ENCODE data around the gene TOM1L2.

- TF ChIP-seq SP1 (IDR thresholded peaks at IDR 0.05), result no peak
- no peak for TF ChIP-seq FOXM1 (IDR thresholded peaks at IDR 0.05; ENCODE audit: borderline replicate concordance)
- no peak for TF ChIP-seq ZNF384 (IDR thresholded peaks at IDR 0.05)
- no peak for TF ChIP-seq SUZ12 (IDR thresholded peaks at IDR 0.05)
- no peak for TF ChIP-seq FOXK2 (IDR thresholded peaks at IDR 0.05)
- no peak for TF ChIP-seq ARNT (IDR thresholded peaks at IDR 0.05)
- TF ChIP-seq, protein P1, sequence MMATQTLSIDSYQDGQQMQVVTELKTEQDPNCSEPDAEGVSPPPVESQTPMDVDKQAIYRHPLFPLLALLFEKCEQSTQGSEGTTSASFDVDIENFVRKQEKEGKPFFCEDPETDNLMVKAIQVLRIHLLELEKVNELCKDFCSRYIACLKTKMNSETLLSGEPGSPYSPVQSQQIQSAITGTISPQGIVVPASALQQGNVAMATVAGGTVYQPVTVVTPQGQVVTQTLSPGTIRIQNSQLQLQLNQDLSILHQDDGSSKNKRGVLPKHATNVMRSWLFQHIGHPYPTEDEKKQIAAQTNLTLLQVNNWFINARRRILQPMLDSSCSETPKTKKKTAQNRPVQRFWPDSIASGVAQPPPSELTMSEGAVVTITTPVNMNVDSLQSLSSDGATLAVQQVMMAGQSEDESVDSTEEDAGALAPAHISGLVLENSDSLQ (IDR thresholded peaks at IDR 0.05), result no peak
- no peak for TF ChIP-seq ELF4 (IDR thresholded peaks at IDR 0.05)
- no peak for TF ChIP-seq BHLHE40 (IDR thresholded peaks at IDR 0.05; ENCODE audit: borderline replicate concordance)
- TF ChIP-seq LEF1 (IDR thresholded peaks at IDR 0.05; ENCODE audit: borderline replicate concordance), result no peak
- no peak for TF ChIP-seq L3MBTL2 (conservative IDR thresholded peaks at IDR 0.05)
- TF ChIP-seq FOXA1 (IDR thresholded peaks at IDR 0.05), result no peak
- no peak for TF ChIP-seq NFRKB (IDR thresholded peaks at IDR 0.05)
- TF ChIP-seq HDGF (IDR thresholded peaks at IDR 0.05; ENCODE audit: borderline replicate concordance), result no peak
These were observed 125.0 kb downstream of the TOM1L2 start for GRCh38 chr17:17847118-17847689.
